Muscle of leg (tissue), 11 donors: ENCODE measurements around the gene WHAMM. TPM values are rescaled to one million over a fixed set of nuclear protein-coding genes. Genes with fewer than 3 reads are reported as not detected.

ENCODE experiments used
- DNase-seq: peaks from one replicate; pipeline ENCODE4 v3.0.0; 2013
- H3K27ac ChIP-seq: one replicate; pipeline ENCODE4 v1.5.1; 2013; ENCODE audit warnings: mild to moderate bottlenecking, low read length, control low read depth
- H3K27me3 ChIP-seq: one replicate; pipeline ENCODE4 v1.6.1; 2013; ENCODE audit warnings: low read length; ENCODE audit not compliant: control insufficient read depth, insufficient read depth
- H3K36me3 ChIP-seq: one replicate; pipeline ENCODE4 v1.6.1; 2013; ENCODE audit warnings: low read length; ENCODE audit not compliant: control insufficient read depth, insufficient read depth
- H3K4me1 ChIP-seq: one replicate; pipeline ENCODE4 v1.6.1; 2013; ENCODE audit warnings: low read length; ENCODE audit not compliant: control insufficient read depth, insufficient read depth
- H3K4me3 ChIP-seq: one replicate; pipeline ENCODE4 v1.5.1; 2013; ENCODE audit warnings: low read length, control low read depth
- H3K9me3 ChIP-seq: replicated peaks from 2 replicates; pipeline ENCODE4 v1.6.1; 2013; ENCODE audit warnings: low read depth, low read length; ENCODE audit not compliant: control insufficient read depth
- WGBS: methylation state at CpG from one replicate; pipeline ENCODE4 v1.1.5; 2013; ENCODE audit warnings: missing lambda C conversion rate; ENCODE audit not compliant: insufficient coverage; 5-methylcytosine and 5-hydroxymethylcytosine counted together
- polyA plus RNA-seq, 8 donors: library from polyadenylated mRNA; unstranded; fragments of 120-200 nt; gene quantifications; one replicate each; pipeline versions ENCODE4 v1.2.1 to v1.2.3, GENCODE V29; 2013; ENCODE audit warnings: inconsistent platforms in 1 of 8, low replicate concordance in 1 of 8; ENCODE audit not compliant: insufficient read length in 8 of 8, insufficient read depth in 1 of 8
- total RNA-seq: library from RNA; stranded (reverse); fragments of 120-200 nt; gene quantifications from one replicate; pipeline ENCODE4 v1.2.4, GENCODE V29; 2013

The WHAMM gene
- total and polyA plus RNA-seq, 9 donors, result 4.3 to 9.3 (median 8.5) TPM

- 91% methylated on average over 5 of the region's 13 CpGs for WGBS
- H3K4me1 ChIP-seq, result no peaks in the 10 kb centered on the region
Observed at GRCh38 chr15:82832601-82833361, 23.4 kb downstream of the WHAMM start.

GRCh38 chr15:82833362-82833682, 23.9 kb downstream of the WHAMM start:
- no peak overlapping the region for H3K27ac ChIP-seq
- no peaks in the 10 kb centered on the region for H3K27me3 ChIP-seq
- no peaks in the 10 kb centered on the region for H3K4me1 ChIP-seq
- WGBS, result 80% methylated on average over 1 of the region's 4 CpGs
- H3K9me3 ChIP-seq, result no peaks in the 10 kb centered on the region
- peaks cover 77% of the 10 kb centered on the region for H3K36me3 ChIP-seq
- no peak for DNase-seq
- no peak overlapping the region for H3K4me3 ChIP-seq

More at GRCh38 chr15:82832601-82833361, 23.4 kb downstream of the WHAMM start:
- Histone ChIP-seq H3K27me3 (no peaks in the 10 kb centered on the region), H3K4me3 (no peak overlapping the region), H3K9me3 (no peaks in the 10 kb centered on the region), H3K27ac (no peak overlapping the region), H3K36me3 (peaks cover 77% of the 10 kb centered on the region)
- DNase-seq, result no peak

- 86% methylated on average over 4 of the region's 7 CpGs for whole genome bisulfite sequencing
- Histone ChIP-seq H3K4me3 (no peak overlapping the region), H3K9me3 (no peaks in the 10 kb centered on the region), H3K27me3 (no peaks in the 10 kb centered on the region), H3K27ac (no peak overlapping the region), H3K36me3 (peaks cover 68% of the 10 kb centered on the region), H3K4me1 (no peaks in the 10 kb centered on the region)
- no peak for DNase-seq
Observed at GRCh38 chr15:82835391-82835917, 26.0 kb downstream of the WHAMM start.

GRCh38 chr15:82838096-82838735, 28.8 kb downstream of the WHAMM start:
- Histone ChIP-seq H3K4me3 (no peak overlapping the region), H3K9me3 (no peaks in the 10 kb centered on the region), H3K4me1 (no peaks in the 10 kb centered on the region), H3K27me3 (no peaks in the 10 kb centered on the region), H3K36me3 (peaks cover 45% of the 10 kb centered on the region), H3K27ac (no peak overlapping the region)
- no peak for DNase-seq
- 93% methylated on average over 10 of the region's 14 CpGs for WGBS

GRCh38 chr15:82839136-82839535, 29.7 kb downstream of the WHAMM start:
- Histone ChIP-seq H3K27ac (no peak overlapping the region), H3K4me3 (no peak overlapping the region), H3K36me3 (peaks cover 40% of the 10 kb centered on the region), H3K4me1 (no peaks in the 10 kb centered on the region), H3K9me3 (no peaks in the 10 kb centered on the region), H3K27me3 (no peaks in the 10 kb centered on the region)
- no peak for DNase-seq

GRCh38 chr15:82840166-82840565, 30.7 kb downstream of the WHAMM start:
- H3K27me3 ChIP-seq, result no peaks in the 10 kb centered on the region
- no peaks in the 10 kb centered on the region for H3K9me3 ChIP-seq
- no peak for DNase-seq
- H3K27ac ChIP-seq, result no peak overlapping the region
- no peaks in the 10 kb centered on the region for H3K4me1 ChIP-seq
- H3K4me3 ChIP-seq, result no peak overlapping the region
- WGBS, result 94% methylated on average over 2 of the region's 4 CpGs
- H3K36me3 ChIP-seq, result peaks cover 32% of the 10 kb centered on the region

GRCh38 chr15:82843566-82843965, 34.1 kb downstream of the WHAMM start:
- H3K9me3 ChIP-seq, result no peaks in the 10 kb centered on the region
- DNase-seq, result no peak
- H3K27ac ChIP-seq, result no peak overlapping the region
- no peaks in the 10 kb centered on the region for H3K27me3 ChIP-seq
- no peaks in the 10 kb centered on the region for H3K4me1 ChIP-seq
- H3K36me3 ChIP-seq, result peaks cover under 1% of the 10 kb centered on the region
- WGBS, result no CpG with 5 or more reads among the region's 3 CpGs
- no peak overlapping the region for H3K4me3 ChIP-seq

GRCh38 chr15:82845686-82846085, 36.3 kb downstream of the WHAMM start:
- Histone ChIP-seq H3K9me3 (no peaks in the 10 kb centered on the region), H3K4me1 (peaks cover 19% of the 10 kb centered on the region), H3K36me3 (no peaks in the 10 kb centered on the region), H3K27me3 (no peaks in the 10 kb centered on the region), H3K4me3 (no peak overlapping the region), H3K27ac (no peak overlapping the region)
- 75% methylated on average over 4 of the region's 7 CpGs for WGBS
- DNase-seq, result no peak

- Histone ChIP-seq H3K27me3 (no peaks in the 10 kb centered on the region), H3K36me3 (peaks cover 2% of the 10 kb centered on the region), H3K4me3 (no peak overlapping the region), H3K27ac (no peak overlapping the region), H3K4me1 (peaks cover 29% of the 10 kb centered on the region), H3K9me3 (no peaks in the 10 kb centered on the region)
- no peak for DNase-seq
- WGBS, result no CpG with 5 or more reads among the region's 4 CpGs
Observed at GRCh38 chr15:82846621-82847020, 37.2 kb downstream of the WHAMM start.

- 79% methylated on average over 6 of the region's 8 CpGs for WGBS
- H3K4me1 ChIP-seq, result peaks cover 37% of the 10 kb centered on the region
- H3K36me3 ChIP-seq, result peaks cover 6% of the 10 kb centered on the region
- H3K9me3 ChIP-seq, result no peaks in the 10 kb centered on the region
- no peak overlapping the region for H3K4me3 ChIP-seq
- no peaks in the 10 kb centered on the region for H3K27me3 ChIP-seq
- DNase-seq, result no peak
- no peak overlapping the region for H3K27ac ChIP-seq
Observed at GRCh38 chr15:82847703-82848102, 38.3 kb downstream of the WHAMM start.
